Body of pancreas (tissue), 4 donors: ENCODE data around the gene KCNIP4. TPM values are rescaled to one million over a fixed set of nuclear protein-coding genes. Genes with fewer than 3 reads are reported as not detected.

ENCODE experiments used
- ATAC-seq: fragments of 150-250 bp; one replicate; pipeline ENCODE4 v1.9.1; 2016
- DNase-seq, 4 donors: peaks; one replicate each; pipeline ENCODE4 v3.0.0-alpha.2; 2019
- H3K27ac ChIP-seq, 4 donors: fragments of 200-600 bp; sonication (generic); 1 replicate in 3 of 4; 2 replicates in 1 of 4; pipeline versions ENCODE4 v1.5.1 to v1.6.1; 2016 to 2019; ENCODE audit warnings: mild to moderate bottlenecking in 1 of 4, mixed read lengths in 1 of 4, moderate library complexity in 1 of 4
- H3K27me3 ChIP-seq, 2 donors: fragments of 200-600 bp; sonication (generic); one replicate each; pipeline ENCODE4 v1.6.0; 2016; ENCODE audit warnings: mild to moderate bottlenecking in 1 of 2
- H3K36me3 ChIP-seq, 2 donors: fragments of 200-600 bp; sonication (generic); replicated peaks in 1 of 2; 2 replicates each; pipeline ENCODE4 v1.5.1; 2016; ENCODE audit warnings: low read depth in 2 of 2; ENCODE audit not compliant: insufficient read depth in 1 of 2
- H3K4me1 ChIP-seq: fragments of 200-600 bp; sonication (generic); one replicate; pipeline ENCODE4 v1.6.0; 2016
- H3K4me3 ChIP-seq, 2 donors: fragments of 200-600 bp; sonication (generic); 1 replicate in 1 of 2; 2 replicates in 1 of 2; pipeline ENCODE4 v1.5.1; 2016 to 2019
- H3K9me3 ChIP-seq, 3 donors: fragments of 200-600 bp; sonication (generic); 1 replicate in 2 of 3; 2 replicates in 1 of 3; pipeline ENCODE4 v1.5.1; 2016
- POLR2A ChIP-seq, 3 donors: fragments of 450-650 bp; IDR thresholded peaks; one replicate each; pipeline ENCODE4 v1.6.1; 2016; ENCODE audit warnings: antibody characterized with exemption in 3 of 3, mild to moderate bottlenecking in 2 of 3
- WGBS, 2 donors: methylation state at CpG; one replicate each; pipeline ENCODE4 v1.1.5; 2017; 5-methylcytosine and 5-hydroxymethylcytosine counted together
- intact Hi-C: fragments of 100-400 bp; cut with DNase I; formaldehyde crosslinking; loops from one replicate; pipeline ENCODE4 v1.15.1; 2023
- total RNA-seq, 2 donors: library from RNA; depleted of rRNA; stranded (reverse); fragments of >200 nt; gene quantifications; one replicate each; pipeline ENCODE4 v1.1.0, GENCODE V29; 2016
- TF ChIP-seq, protein P1 (sequence below), 7 experiments: fragments of 450-650 bp in 4 of 7; fragments of 200-600 bp in 3 of 7; sonication (generic) in 3 of 7; IDR thresholded peaks; one replicate each; pipeline ENCODE4 v1.5.1; 2016 to 2019; ENCODE audit warnings: antibody characterized with exemption in 7 of 7

Gene KCNIP4
- total RNA-seq, 2 donors from 2014 or later = not detected

DNA sequence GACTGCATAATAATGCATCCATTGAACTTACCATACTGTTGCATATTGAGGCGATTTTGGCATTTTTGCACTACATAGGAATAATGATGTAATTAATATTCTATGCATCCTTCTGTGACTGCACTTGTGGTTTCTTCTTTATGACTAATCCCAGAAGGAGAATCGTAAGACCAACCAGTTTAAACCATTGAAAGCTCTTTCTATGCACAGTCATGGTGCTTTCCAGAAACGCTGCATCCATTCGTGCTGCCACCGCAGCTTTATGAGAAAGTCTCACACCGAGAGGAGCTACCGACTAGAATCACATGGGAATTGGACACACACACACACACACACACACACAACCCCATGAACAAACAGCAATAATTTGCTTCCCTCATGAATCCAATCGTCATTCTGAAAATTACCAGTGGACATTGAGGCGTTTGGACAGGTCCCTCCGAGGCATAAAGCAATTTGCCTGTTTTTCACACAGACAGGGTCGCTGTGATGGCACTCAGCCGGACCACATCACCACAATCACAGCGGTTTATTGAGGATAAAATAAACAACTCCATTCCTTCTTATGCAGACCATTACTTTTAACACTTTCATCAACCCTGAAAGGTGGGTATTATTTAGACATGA, 1184.1 kb downstream of the KCNIP4 start:
- WGBS, 2 donors = 83 to 85% methylated on average over 13 of the region's 13 CpGs
- DNase-seq = no peak
- Histone ChIP-seq H3K4me1 (no peaks in the 10 kb centered on the region), H3K27me3 (no peaks in the 10 kb centered on the region), H3K9me3 (no peaks in the 10 kb centered on the region), H3K27ac (no peak overlapping the region), H3K36me3 (no peaks in the 10 kb centered on the region), H3K4me3 (no peak overlapping the region)
- intact Hi-C loops = no loop called here
- TF ChIP-seq, protein P1, sequence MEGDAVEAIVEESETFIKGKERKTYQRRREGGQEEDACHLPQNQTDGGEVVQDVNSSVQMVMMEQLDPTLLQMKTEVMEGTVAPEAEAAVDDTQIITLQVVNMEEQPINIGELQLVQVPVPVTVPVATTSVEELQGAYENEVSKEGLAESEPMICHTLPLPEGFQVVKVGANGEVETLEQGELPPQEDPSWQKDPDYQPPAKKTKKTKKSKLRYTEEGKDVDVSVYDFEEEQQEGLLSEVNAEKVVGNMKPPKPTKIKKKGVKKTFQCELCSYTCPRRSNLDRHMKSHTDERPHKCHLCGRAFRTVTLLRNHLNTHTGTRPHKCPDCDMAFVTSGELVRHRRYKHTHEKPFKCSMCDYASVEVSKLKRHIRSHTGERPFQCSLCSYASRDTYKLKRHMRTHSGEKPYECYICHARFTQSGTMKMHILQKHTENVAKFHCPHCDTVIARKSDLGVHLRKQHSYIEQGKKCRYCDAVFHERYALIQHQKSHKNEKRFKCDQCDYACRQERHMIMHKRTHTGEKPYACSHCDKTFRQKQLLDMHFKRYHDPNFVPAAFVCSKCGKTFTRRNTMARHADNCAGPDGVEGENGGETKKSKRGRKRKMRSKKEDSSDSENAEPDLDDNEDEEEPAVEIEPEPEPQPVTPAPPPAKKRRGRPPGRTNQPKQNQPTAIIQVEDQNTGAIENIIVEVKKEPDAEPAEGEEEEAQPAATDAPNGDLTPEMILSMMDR (IDR thresholded peaks at IDR 0.05) = no peak
- no peak for TF ChIP-seq POLR2A (IDR thresholded peaks at IDR 0.05)
- ATAC-seq = no peak

DNA sequence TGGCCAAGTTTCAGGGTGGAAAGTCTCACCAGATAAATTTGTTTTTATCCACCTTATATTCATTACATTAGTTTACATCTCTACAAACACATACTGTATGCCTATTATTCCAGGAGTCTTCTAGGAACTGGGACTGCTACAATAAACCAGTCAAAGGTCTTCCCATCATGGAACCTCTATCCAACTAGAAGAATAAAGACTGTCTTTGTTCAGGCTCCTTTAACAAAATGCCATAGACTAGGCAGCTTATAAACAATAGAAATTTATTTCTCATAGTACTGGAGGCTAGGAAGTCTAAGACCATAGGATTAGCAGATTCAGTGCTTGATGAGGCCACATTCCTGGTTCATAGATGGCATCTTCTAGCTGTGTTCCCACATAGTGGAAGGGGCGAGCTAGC, 1186.7 kb downstream of the KCNIP4 start:
- H3K4me1 ChIP-seq = no peaks in the 10 kb centered on the region
- H3K36me3 ChIP-seq = no peaks in the 10 kb centered on the region
- H3K4me3 ChIP-seq = no peak overlapping the region
- no peak for ATAC-seq
- WGBS, 2 donors = 92 to 95% methylated on average over 1 of the region's 1 CpG
- no peak overlapping the region for H3K27ac ChIP-seq
- H3K9me3 ChIP-seq = no peaks in the 10 kb centered on the region
- H3K27me3 ChIP-seq = no peaks in the 10 kb centered on the region
- no peak for TF ChIP-seq POLR2A (IDR thresholded peaks at IDR 0.05)
- TF ChIP-seq, protein P1 (IDR thresholded peaks at IDR 0.05) = no peak
- intact Hi-C loops = no loop called here
- no peak for DNase-seq

DNA sequence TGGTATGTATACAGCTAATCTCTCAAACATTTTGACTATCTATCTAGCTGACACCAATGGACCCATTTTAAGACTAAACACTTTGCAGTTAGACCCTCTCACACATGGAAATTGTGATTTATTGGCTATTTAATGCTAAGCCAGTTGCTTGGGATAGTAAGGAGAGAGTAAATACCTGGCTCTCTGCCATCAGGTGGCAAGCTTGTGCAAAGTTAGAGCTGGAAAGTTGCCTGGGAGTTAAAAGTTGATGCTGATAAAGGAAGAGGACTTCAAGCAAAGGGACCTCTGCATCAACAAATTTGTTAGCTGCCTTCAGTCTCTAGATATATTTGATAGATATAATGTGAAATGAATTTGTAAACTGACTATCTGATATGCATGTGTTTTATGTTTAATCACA, 1187.2 kb downstream of the KCNIP4 start:
- H3K27me3 ChIP-seq = no peaks in the 10 kb centered on the region

DNA sequence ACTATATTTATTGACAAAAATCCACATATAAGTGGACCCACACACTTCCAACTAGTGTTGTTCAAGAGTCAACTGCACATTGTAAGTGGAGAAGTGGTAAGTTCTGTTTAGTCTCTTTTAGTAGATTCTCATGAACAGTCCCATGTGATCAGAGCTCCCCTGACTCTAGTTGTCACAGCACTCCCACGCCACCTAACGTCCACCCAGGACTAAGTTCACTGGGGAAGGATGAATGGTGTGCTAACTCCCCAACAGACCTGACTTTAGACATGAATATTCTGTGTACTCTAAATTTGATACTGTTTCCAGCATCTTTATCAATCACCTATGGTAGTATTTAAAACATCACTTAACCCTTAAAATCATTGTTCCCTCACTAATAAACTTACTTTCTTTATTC, 1188.5 kb downstream of the KCNIP4 start:
- Histone ChIP-seq H3K36me3 (no peaks in the 10 kb centered on the region), H3K4me3 (no peak overlapping the region), H3K27ac (no peak overlapping the region), H3K4me1 (no peaks in the 10 kb centered on the region), H3K27me3 (no peaks in the 10 kb centered on the region), H3K9me3 (no peaks in the 10 kb centered on the region)
- WGBS, 2 donors = 74 to 79% methylated on average over 2 of the region's 2 CpGs
- intact Hi-C loops = no loop called here
- DNase-seq = no peak
- ATAC-seq = no peak
- no peak for TF ChIP-seq POLR2A (IDR thresholded peaks at IDR 0.05)
- TF ChIP-seq, protein P1 (IDR thresholded peaks at IDR 0.05) = no peak

More for the DNA sequence above, 1187.2 kb downstream of the KCNIP4 start:
- no peaks in the 10 kb centered on the region for H3K9me3 ChIP-seq
- no peaks in the 10 kb centered on the region for H3K4me1 ChIP-seq
- ATAC-seq (no peak), DNase-seq (peak in 1 of 4 donors; percentile 21)
- intact Hi-C loops = no loop called here
- H3K27ac ChIP-seq = no peak overlapping the region
- H3K4me3 ChIP-seq = no peak overlapping the region
- TF ChIP-seq POLR2A (IDR thresholded peaks at IDR 0.05) = no peak
- TF ChIP-seq, protein P1 (IDR thresholded peaks at IDR 0.05) = no peak
- H3K36me3 ChIP-seq = no peaks in the 10 kb centered on the region

DNA sequence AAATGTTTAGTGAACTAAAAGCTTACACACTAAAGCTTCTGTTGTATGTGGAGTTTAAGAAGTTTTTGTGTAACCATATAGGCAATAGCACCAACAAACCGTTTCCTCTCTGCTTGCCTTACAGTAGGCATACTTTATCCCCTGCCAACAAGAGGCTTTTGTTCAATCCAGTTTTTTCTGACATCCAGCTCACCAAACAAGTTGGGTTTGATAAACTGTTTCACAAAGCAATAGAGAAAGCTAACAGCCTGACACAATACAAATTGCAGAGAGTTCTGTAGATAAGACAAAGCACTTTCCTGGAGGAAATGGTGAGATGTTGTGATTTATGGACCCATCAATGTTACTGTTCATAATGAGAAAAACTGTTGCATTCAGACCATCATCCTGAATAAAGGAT, 1194.5 kb downstream of the KCNIP4 start:
- 55 to 76% methylated on average over 1 of the region's 1 CpG for WGBS, 2 donors
- Histone ChIP-seq H3K27ac (no peak overlapping the region), H3K4me3 (no peak overlapping the region), H3K36me3 (no peaks in the 10 kb centered on the region), H3K27me3 (no peaks in the 10 kb centered on the region), H3K9me3 (no peaks in the 10 kb centered on the region), H3K4me1 (no peaks in the 10 kb centered on the region)
- intact Hi-C loops = no loop called here
- ATAC-seq (no peak), DNase-seq (no peak)
- TF ChIP-seq, protein P1 (IDR thresholded peaks at IDR 0.05) = no peak
- no peak for TF ChIP-seq POLR2A (IDR thresholded peaks at IDR 0.05)
